Thoracic aorta (tissue), 2 donors: ENCODE results near the gene ANO1. TPM values are rescaled to one million over a fixed set of nuclear protein-coding genes. Genes with fewer than 3 reads are reported as not detected.
A peak's percentile ranks its signal among the peaks of the same experiment; 100 is the strongest.

ENCODE experiments used
- ATAC-seq: fragments of 150-250 bp; one replicate; pipeline ENCODE4 v1.8.0; 2017; ENCODE audit warnings: low read depth; ENCODE audit not compliant: insufficient number of reproducible peaks, low FRiP score
- DNase-seq: peaks from one replicate; pipeline ENCODE4 v3.0.0-alpha.2; 2020; ENCODE audit warnings: low spot score
- H3K27ac ChIP-seq, 2 donors: fragments of 200-600 bp; sonication (generic); 1 replicate in 1 of 2; 2 replicates in 1 of 2; pipeline ENCODE4 v1.5.1; 2016; ENCODE audit warnings: mild to moderate bottlenecking in 2 of 2, moderate library complexity in 2 of 2
- H3K27me3 ChIP-seq: fragments of 200-600 bp; sonication (generic); replicated peaks from 2 replicates; pipeline ENCODE4 v1.6.0; 2016; ENCODE audit warnings: mild to moderate bottlenecking; ENCODE audit not compliant: insufficient read depth
- H3K36me3 ChIP-seq: fragments of 200-600 bp; sonication (generic); one replicate; pipeline ENCODE4 v1.5.1; 2016
- H3K4me1 ChIP-seq, 2 donors: fragments of 200-600 bp; sonication (generic); 1 replicate in 1 of 2; 2 replicates in 1 of 2; pipeline versions ENCODE4 v1.5.1 to v1.6.0; 2016; ENCODE audit warnings: low read depth in 2 of 2, mild to moderate bottlenecking in 1 of 2; ENCODE audit not compliant: control insufficient read depth in 1 of 2
- H3K4me3 ChIP-seq: fragments of 200-600 bp; sonication (generic); 2 replicates; pipeline ENCODE4 v1.5.1; 2016; ENCODE audit warnings: mild to moderate bottlenecking
- H3K9me3 ChIP-seq: fragments of 200-600 bp; sonication (generic); 2 replicates; pipeline ENCODE4 v1.5.1; 2016
- CTCF ChIP-seq: fragments of 200-600 bp; sonication (generic); IDR thresholded peaks from one replicate; pipeline ENCODE4 v1.5.1; 2019; ENCODE audit warnings: antibody characterized with exemption
- total RNA-seq, 2 donors: library from RNA; depleted of rRNA; stranded (reverse); fragments of >200 nt; gene quantifications; one replicate each; pipeline versions ENCODE4 v1.1.0 to v1.2.3, GENCODE V29; 2016

The ANO1 gene
- total RNA-seq, 2 donors from 2014 or later: 122 to 161 TPM

- no peak for DNase-seq
Measured at GRCh38 chr11:70226183-70226582, 148.1 kb downstream of the ANO1 start.

GRCh38 chr11:70226967-70227366, 148.8 kb downstream of the ANO1 start:
- ATAC-seq: no peak
- no peak for DNase-seq
- Histone ChIP-seq H3K36me3 (no peaks in the 10 kb centered on the region), H3K4me1 (peaks cover 6 to 12% of the 10 kb centered on the region in 2 donors), H3K9me3 (no peaks in the 10 kb centered on the region), H3K27ac (no peak overlapping the region), H3K4me3 (no peak overlapping the region), H3K27me3 (no peaks in the 10 kb centered on the region)
- TF ChIP-seq CTCF: no peak

More at GRCh38 chr11:70226183-70226582, 148.1 kb downstream of the ANO1 start:
- no peaks in the 10 kb centered on the region for H3K27me3 ChIP-seq
- H3K4me3 ChIP-seq: no peak overlapping the region
- ATAC-seq: no peak
- TF ChIP-seq CTCF: no peak
- H3K9me3 ChIP-seq: no peaks in the 10 kb centered on the region
- H3K4me1 ChIP-seq: peaks cover 6 to 7% of the 10 kb centered on the region in 2 donors
- H3K36me3 ChIP-seq: no peaks in the 10 kb centered on the region
- no peak overlapping the region for H3K27ac ChIP-seq

GRCh38 chr11:70229737-70230136, 151.6 kb downstream of the ANO1 start:
- Histone ChIP-seq H3K4me3 (no peak overlapping the region), H3K4me1 (peaks cover 6 to 12% of the 10 kb centered on the region in 2 donors), H3K9me3 (peaks cover 3% of the 10 kb centered on the region), H3K27me3 (no peaks in the 10 kb centered on the region), H3K27ac (no peak overlapping the region), H3K36me3 (no peaks in the 10 kb centered on the region)
- ATAC-seq (no peak), DNase-seq (no peak)
- TF ChIP-seq CTCF: no peak

- no peaks in the 10 kb centered on the region for H3K27me3 ChIP-seq
- H3K27ac ChIP-seq: peak overlapping the region in 1 of 2 donors; percentile 48
- H3K9me3 ChIP-seq: peaks cover 3% of the 10 kb centered on the region
- no peak for TF ChIP-seq CTCF
- H3K4me1 ChIP-seq: peaks cover 6 to 12% of the 10 kb centered on the region in 2 donors
- no peaks in the 10 kb centered on the region for H3K36me3 ChIP-seq
- DNase-seq (no peak), ATAC-seq (no peak)
- peak overlapping the region; percentile 28 for H3K4me3 ChIP-seq
Measured at GRCh38 chr11:70230151-70230839, 152.2 kb downstream of the ANO1 start.

GRCh38 chr11:70230840-70231710, 153.0 kb downstream of the ANO1 start:
- peaks cover 6 to 12% of the 10 kb centered on the region in 2 donors for H3K4me1 ChIP-seq
- H3K27me3 ChIP-seq: no peaks in the 10 kb centered on the region
- DNase-seq (no peak), ATAC-seq (no peak)
- no peak for TF ChIP-seq CTCF
- peak overlapping the region; percentile 28 for H3K4me3 ChIP-seq
- H3K9me3 ChIP-seq: peaks cover 3% of the 10 kb centered on the region
- H3K27ac ChIP-seq: peak overlapping the region in 1 of 2 donors; percentile 48
- no peaks in the 10 kb centered on the region for H3K36me3 ChIP-seq
